WTC11 (cell line): ENCODE data around the gene SGPP1. TPM values are rescaled to one million over a fixed set of nuclear protein-coding genes. Genes with fewer than 3 reads are reported as not detected.

Experiments
- ATAC-seq: fragments of 200-7000 bp; cut with Tn5 transposase; 2 replicates; pipeline ENCODE4 v1.10.0; 2021; ENCODE audit warnings: mild to moderate bottlenecking, moderate library complexity
- CTCF ChIA-PET: fragments of 300-600 bp; sonication (Branson Sonifier 250); formaldehyde crosslinking; loops from one replicate; lab custom pipeline; 2021; ENCODE audit warnings: antibody characterized with exemption; lab: Charles Lee
- POLR2A ChIA-PET: fragments of 350-600 bp; sonication (Branson Sonifier 250); formaldehyde crosslinking; loops from one replicate; lab custom pipeline; 2021; ENCODE audit warnings: antibody characterized with exemption; lab: Charles Lee
- DNase-seq: peaks from one replicate; pipeline ENCODE4 v3.0.0; 2021; ENCODE audit warnings: low spot score
- H3K27ac Mint-ChIP-seq: 2 replicates; pipeline ENCODE4 v1.8.0; 2021; ENCODE audit warnings: mixed read lengths
- H3K27me3 Mint-ChIP-seq: 2 replicates; pipeline ENCODE4 v1.8.0; 2021; ENCODE audit warnings: low read depth, mild to moderate bottlenecking, moderate library complexity, mixed read lengths
- H3K36me3 Mint-ChIP-seq: 2 replicates; pipeline ENCODE4 v1.8.0; 2021; ENCODE audit warnings: mixed read lengths
- H3K4me1 Mint-ChIP-seq: 2 replicates; pipeline ENCODE4 v1.8.0; 2022; ENCODE audit warnings: mixed read lengths
- H3K4me3 Mint-ChIP-seq: 2 replicates; pipeline ENCODE4 v1.8.0; 2021; ENCODE audit warnings: mild to moderate bottlenecking, moderate library complexity, mixed read lengths
- H3K9me3 Mint-ChIP-seq: 2 replicates; pipeline ENCODE4 v1.8.0; 2021; ENCODE audit warnings: mixed read lengths
- CREB1 ChIP-seq: sonication (generic); formaldehyde crosslinking; IDR thresholded peaks from 2 replicates; pipeline ENCODE4 v1.8.0; 2023; ENCODE audit warnings: mild to moderate bottlenecking, missing genetic modification reagents
- CREM ChIP-seq: sonication (generic); formaldehyde crosslinking; IDR thresholded peaks from 2 replicates; pipeline ENCODE4 v1.8.1; 2022; ENCODE audit warnings: mild to moderate bottlenecking, missing genetic modification reagents, moderate library complexity
- EMX1 ChIP-seq: fragments of 250-450 bp; sonication (Bioruptor Pico); IDR thresholded peaks from 2 replicates; pipeline ENCODE4 v1.8.0; 2021; ENCODE audit warnings: mild to moderate bottlenecking
- FOXK1 ChIP-seq: sonication (generic); formaldehyde crosslinking; IDR thresholded peaks from 2 replicates; pipeline ENCODE4 v1.8.0; 2022; ENCODE audit warnings: mild to moderate bottlenecking, moderate library complexity, missing genetic modification reagents
- GRHL2 ChIP-seq: fragments of 250-450 bp; sonication (Bioruptor Pico); IDR thresholded peaks from 2 replicates; pipeline ENCODE4 v1.8.0; 2022; ENCODE audit warnings: mild to moderate bottlenecking, moderate library complexity; ENCODE audit not compliant: insufficient replicate concordance, severe bottlenecking
- GTF2I ChIP-seq: fragments of 250-450 bp; sonication (Bioruptor Pico); conservative IDR thresholded peaks from 2 replicates; pipeline ENCODE4 v1.4.0; 2021; ENCODE audit warnings: mild to moderate bottlenecking
- HMGA2 ChIP-seq: fragments of 250-450 bp; sonication (Bioruptor Pico); IDR thresholded peaks from 2 replicates; pipeline ENCODE4 v1.4.0; 2021; ENCODE audit warnings: mild to moderate bottlenecking, moderate library complexity
- IRF2 ChIP-seq: sonication (generic); formaldehyde crosslinking; IDR thresholded peaks from 2 replicates; pipeline ENCODE4 v1.8.0; 2022; ENCODE audit warnings: low read depth, missing genetic modification reagents, borderline replicate concordance
- KAT7 ChIP-seq: sonication (generic); formaldehyde crosslinking; IDR thresholded peaks from 2 replicates; pipeline ENCODE4 v1.8.1; 2023; ENCODE audit warnings: missing genetic modification reagents, mild to moderate bottlenecking, borderline replicate concordance
- RELA ChIP-seq: sonication (generic); formaldehyde crosslinking; IDR thresholded peaks from 2 replicates; pipeline ENCODE4 v1.8.1; 2022; ENCODE audit warnings: missing genetic modification reagents, mild to moderate bottlenecking, borderline replicate concordance
- RORB ChIP-seq: fragments of 250-450 bp; sonication (Bioruptor Pico); IDR thresholded peaks from 2 replicates; pipeline ENCODE4 v1.9.0; 2021; ENCODE audit warnings: mild to moderate bottlenecking
- TEAD1 ChIP-seq: sonication (generic); formaldehyde crosslinking; IDR thresholded peaks from 2 replicates; pipeline ENCODE4 v1.8.0; 2022; ENCODE audit warnings: mild to moderate bottlenecking, missing genetic modification reagents
- ZBTB21 ChIP-seq: sonication (generic); formaldehyde crosslinking; IDR thresholded peaks from 2 replicates; pipeline ENCODE4 v1.8.1; 2023; ENCODE audit warnings: mild to moderate bottlenecking, missing genetic modification reagents, borderline replicate concordance
- ZNF138 ChIP-seq: sonication (generic); formaldehyde crosslinking; conservative IDR thresholded peaks from 2 replicates; pipeline ENCODE4 v1.8.1; 2022; ENCODE audit warnings: mild to moderate bottlenecking, moderate library complexity, missing genetic modification reagents
- ZNF232 ChIP-seq: sonication (generic); formaldehyde crosslinking; IDR thresholded peaks from 2 replicates; pipeline ENCODE4 v1.8.0; 2022; ENCODE audit warnings: mild to moderate bottlenecking, missing genetic modification reagents
- ZNF416 ChIP-seq: fragments of 250-450 bp; sonication (Bioruptor Pico); IDR thresholded peaks from 2 replicates; pipeline ENCODE4 v1.9.0; 2021; ENCODE audit warnings: mild to moderate bottlenecking, inconsistent platforms
- total RNA-seq: library from RNA; stranded (reverse); gene quantifications from 3 replicates; pipeline ENCODE4 v1.2.3, GENCODE V29; 2021
- TF ChIP-seq, protein P1 (sequence below): sonication (generic); formaldehyde crosslinking; IDR thresholded peaks from 2 replicates; pipeline ENCODE4 v1.8.0; 2022; ENCODE audit warnings: missing genetic modification reagents
- TF ChIP-seq, protein P2 (sequence below): fragments of 250-450 bp; sonication (Bioruptor Pico); IDR thresholded peaks from 2 replicates; pipeline ENCODE4 v1.9.0; 2021; ENCODE audit warnings: mild to moderate bottlenecking
- TF ChIP-seq, protein P3 (sequence below): sonication (generic); formaldehyde crosslinking; IDR thresholded peaks from 2 replicates; pipeline ENCODE4 v1.8.1; 2023; ENCODE audit warnings: mild to moderate bottlenecking, missing genetic modification reagents, borderline replicate concordance
- TF ChIP-seq, protein P4 (sequence below): fragments of 250-450 bp; sonication (Bioruptor Pico); IDR thresholded peaks from 2 replicates; pipeline ENCODE4 v1.9.0; 2021; ENCODE audit warnings: moderate library complexity, mild to moderate bottlenecking, inconsistent platforms, borderline replicate concordance
- TF ChIP-seq, protein P5 (sequence below): fragments of 250-450 bp; sonication (Bioruptor Pico); IDR thresholded peaks from 2 replicates; pipeline ENCODE4 v1.9.0; 2021; ENCODE audit warnings: mild to moderate bottlenecking, borderline replicate concordance

Gene SGPP1
- total RNA-seq, 1 experiment from 2014 or later: 8.5 TPM

DNA sequence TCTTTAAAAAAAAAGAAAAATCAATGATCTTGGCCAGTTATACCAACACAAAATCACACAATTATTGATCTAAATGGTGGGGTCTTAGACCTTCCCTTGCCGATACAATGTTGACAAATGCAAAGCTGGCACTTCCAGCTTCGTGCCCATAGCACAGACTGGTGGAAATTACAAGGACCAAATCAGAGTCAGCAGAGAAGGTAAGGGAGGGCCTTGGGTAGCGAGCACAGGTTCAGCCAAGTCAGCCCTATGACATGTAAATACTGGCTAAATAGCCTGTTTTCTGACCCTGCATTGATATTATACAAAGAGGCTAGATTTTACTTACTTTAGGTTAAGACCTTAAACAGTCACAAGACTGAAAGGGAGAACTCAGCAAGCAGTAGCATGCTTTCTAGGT is 55.9 kb downstream of the SGPP1 start (continued):
- TF ChIP-seq ZBTB21 (CRISPR knock-in tag) (no peak), ZNF138 (CRISPR knock-in tag) (no peak)
- TF ChIP-seq, protein P1, sequence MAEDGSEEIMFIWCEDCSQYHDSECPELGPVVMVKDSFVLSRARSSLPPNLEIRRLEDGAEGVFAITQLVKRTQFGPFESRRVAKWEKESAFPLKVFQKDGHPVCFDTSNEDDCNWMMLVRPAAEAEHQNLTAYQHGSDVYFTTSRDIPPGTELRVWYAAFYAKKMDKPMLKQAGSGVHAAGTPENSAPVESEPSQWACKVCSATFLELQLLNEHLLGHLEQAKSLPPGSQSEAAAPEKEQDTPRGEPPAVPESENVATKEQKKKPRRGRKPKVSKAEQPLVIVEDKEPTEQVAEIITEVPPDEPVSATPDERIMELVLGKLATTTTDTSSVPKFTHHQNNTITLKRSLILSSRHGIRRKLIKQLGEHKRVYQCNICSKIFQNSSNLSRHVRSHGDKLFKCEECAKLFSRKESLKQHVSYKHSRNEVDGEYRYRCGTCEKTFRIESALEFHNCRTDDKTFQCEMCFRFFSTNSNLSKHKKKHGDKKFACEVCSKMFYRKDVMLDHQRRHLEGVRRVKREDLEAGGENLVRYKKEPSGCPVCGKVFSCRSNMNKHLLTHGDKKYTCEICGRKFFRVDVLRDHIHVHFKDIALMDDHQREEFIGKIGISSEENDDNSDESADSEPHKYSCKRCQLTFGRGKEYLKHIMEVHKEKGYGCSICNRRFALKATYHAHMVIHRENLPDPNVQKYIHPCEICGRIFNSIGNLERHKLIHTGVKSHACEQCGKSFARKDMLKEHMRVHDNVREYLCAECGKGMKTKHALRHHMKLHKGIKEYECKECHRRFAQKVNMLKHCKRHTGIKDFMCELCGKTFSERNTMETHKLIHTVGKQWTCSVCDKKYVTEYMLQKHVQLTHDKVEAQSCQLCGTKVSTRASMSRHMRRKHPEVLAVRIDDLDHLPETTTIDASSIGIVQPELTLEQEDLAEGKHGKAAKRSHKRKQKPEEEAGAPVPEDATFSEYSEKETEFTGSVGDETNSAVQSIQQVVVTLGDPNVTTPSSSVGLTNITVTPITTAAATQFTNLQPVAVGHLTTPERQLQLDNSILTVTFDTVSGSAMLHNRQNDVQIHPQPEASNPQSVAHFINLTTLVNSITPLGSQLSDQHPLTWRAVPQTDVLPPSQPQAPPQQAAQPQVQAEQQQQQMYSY: no peak

DNA sequence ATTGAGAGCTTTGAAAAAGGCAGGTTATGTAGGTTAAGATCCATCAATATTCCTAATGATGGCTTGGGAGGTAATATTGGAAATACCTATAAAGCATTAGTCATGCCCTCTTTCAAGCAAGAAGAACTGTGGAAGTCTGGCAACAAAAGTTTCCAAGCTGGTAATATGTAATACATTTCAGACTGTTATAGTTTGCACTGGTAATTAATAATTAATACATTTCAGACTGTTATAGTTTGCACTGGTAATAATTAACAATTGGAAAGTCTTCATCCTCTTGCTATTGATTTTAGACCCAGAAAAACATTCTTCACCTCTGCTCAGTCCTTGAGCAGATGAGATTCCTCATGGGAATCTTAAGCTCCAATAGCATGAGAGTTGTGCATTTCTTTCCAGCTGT is 57.2 kb downstream of the SGPP1 start:
- ChIA-PET POLR2A (interaction anchor here (0.7 kb wide), 1 partner anchor 30 kb away, joined by 4 read pairs; no protein-coding TSS in a partner anchor), CTCF (no interaction called here)
- Mint-ChIP-seq H3K27me3 (no peaks in the 10 kb centered on the region), H3K9me3 (no peaks in the 10 kb centered on the region), H3K4me3 (no peak overlapping the region), H3K4me1 (no peaks in the 10 kb centered on the region), H3K36me3 (no peaks in the 10 kb centered on the region), H3K27ac (no peak overlapping the region)
- TF ChIP-seq FOXK1 (CRISPR knock-in tag): no peak
- TF ChIP-seq RORB (CRISPR knock-in tag): no peak
- TF ChIP-seq TEAD1: no peak
- no peak for TF ChIP-seq ZNF232 (CRISPR knock-in tag)
- TF ChIP-seq RELA (CRISPR knock-in tag): no peak
- TF ChIP-seq, protein P2, sequence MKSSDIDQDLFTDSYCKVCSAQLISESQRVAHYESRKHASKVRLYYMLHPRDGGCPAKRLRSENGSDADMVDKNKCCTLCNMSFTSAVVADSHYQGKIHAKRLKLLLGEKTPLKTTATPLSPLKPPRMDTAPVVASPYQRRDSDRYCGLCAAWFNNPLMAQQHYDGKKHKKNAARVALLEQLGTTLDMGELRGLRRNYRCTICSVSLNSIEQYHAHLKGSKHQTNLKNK (CRISPR knock-in tag): no peak
- TF ChIP-seq HMGA2: no peak
- TF ChIP-seq IRF2 (CRISPR knock-in tag): no peak
- TF ChIP-seq KAT7 (CRISPR knock-in tag): no peak
- TF ChIP-seq EMX1 (CRISPR knock-in tag): no peak
- TF ChIP-seq CREB1 (CRISPR knock-in tag): no peak
- no peak for TF ChIP-seq CREM
- TF ChIP-seq, protein P3, sequence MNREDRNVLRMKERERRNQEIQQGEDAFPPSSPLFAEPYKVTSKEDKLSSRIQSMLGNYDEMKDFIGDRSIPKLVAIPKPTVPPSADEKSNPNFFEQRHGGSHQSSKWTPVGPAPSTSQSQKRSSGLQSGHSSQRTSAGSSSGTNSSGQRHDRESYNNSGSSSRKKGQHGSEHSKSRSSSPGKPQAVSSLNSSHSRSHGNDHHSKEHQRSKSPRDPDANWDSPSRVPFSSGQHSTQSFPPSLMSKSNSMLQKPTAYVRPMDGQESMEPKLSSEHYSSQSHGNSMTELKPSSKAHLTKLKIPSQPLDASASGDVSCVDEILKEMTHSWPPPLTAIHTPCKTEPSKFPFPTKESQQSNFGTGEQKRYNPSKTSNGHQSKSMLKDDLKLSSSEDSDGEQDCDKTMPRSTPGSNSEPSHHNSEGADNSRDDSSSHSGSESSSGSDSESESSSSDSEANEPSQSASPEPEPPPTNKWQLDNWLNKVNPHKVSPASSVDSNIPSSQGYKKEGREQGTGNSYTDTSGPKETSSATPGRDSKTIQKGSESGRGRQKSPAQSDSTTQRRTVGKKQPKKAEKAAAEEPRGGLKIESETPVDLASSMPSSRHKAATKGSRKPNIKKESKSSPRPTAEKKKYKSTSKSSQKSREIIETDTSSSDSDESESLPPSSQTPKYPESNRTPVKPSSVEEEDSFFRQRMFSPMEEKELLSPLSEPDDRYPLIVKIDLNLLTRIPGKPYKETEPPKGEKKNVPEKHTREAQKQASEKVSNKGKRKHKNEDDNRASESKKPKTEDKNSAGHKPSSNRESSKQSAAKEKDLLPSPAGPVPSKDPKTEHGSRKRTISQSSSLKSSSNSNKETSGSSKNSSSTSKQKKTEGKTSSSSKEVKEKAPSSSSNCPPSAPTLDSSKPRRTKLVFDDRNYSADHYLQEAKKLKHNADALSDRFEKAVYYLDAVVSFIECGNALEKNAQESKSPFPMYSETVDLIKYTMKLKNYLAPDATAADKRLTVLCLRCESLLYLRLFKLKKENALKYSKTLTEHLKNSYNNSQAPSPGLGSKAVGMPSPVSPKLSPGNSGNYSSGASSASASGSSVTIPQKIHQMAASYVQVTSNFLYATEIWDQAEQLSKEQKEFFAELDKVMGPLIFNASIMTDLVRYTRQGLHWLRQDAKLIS (CRISPR knock-in tag): no peak
- DNase-seq: no peak
- ATAC-seq: no peak

DNA sequence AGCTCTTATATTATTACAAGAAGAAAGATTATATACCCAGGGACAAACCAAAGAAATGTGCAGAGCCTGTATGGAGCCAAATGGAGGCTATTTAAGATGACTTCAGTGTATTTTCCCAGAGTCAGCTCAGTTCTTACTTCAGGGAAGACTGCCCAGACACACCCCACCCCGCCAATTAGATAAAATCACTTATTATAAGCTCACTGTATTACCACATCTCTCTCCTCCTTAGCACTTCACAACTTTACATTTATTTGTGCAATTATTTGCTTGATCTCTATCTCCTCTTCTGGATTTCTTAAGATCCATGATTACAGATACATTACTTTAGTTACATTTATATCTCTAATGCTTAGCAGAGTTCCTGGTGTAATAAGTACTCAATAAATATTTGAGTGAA is 61.5 kb downstream of the SGPP1 start:
- Mint-ChIP-seq H3K27me3 (no peaks in the 10 kb centered on the region), H3K4me1 (no peaks in the 10 kb centered on the region), H3K36me3 (no peaks in the 10 kb centered on the region), H3K4me3 (no peak overlapping the region), H3K27ac (no peak overlapping the region), H3K9me3 (no peaks in the 10 kb centered on the region)
- ATAC-seq: no peak
- CTCF ChIA-PET: no interaction called here
- POLR2A ChIA-PET: no interaction called here
- no peak for DNase-seq
- TF ChIP-seq TEAD1 (no peak), ZNF416 (no peak), KAT7 (CRISPR knock-in tag) (no peak), GRHL2 (no peak), CREM (no peak), GTF2I (CRISPR knock-in tag) (no peak), RORB (CRISPR knock-in tag) (no peak)
- TF ChIP-seq, protein P4, sequence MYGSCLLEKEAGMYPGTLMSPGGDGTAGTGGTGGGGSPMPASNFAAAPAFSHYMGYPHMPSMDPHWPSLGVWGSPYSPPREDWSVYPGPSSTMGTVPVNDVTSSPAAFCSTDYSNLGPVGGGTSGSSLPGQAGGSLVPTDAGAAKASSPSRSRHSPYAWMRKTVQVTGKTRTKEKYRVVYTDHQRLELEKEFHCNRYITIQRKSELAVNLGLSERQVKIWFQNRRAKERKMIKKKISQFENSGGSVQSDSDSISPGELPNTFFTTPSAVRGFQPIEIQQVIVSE: no peak
- TF ChIP-seq, protein P5, sequence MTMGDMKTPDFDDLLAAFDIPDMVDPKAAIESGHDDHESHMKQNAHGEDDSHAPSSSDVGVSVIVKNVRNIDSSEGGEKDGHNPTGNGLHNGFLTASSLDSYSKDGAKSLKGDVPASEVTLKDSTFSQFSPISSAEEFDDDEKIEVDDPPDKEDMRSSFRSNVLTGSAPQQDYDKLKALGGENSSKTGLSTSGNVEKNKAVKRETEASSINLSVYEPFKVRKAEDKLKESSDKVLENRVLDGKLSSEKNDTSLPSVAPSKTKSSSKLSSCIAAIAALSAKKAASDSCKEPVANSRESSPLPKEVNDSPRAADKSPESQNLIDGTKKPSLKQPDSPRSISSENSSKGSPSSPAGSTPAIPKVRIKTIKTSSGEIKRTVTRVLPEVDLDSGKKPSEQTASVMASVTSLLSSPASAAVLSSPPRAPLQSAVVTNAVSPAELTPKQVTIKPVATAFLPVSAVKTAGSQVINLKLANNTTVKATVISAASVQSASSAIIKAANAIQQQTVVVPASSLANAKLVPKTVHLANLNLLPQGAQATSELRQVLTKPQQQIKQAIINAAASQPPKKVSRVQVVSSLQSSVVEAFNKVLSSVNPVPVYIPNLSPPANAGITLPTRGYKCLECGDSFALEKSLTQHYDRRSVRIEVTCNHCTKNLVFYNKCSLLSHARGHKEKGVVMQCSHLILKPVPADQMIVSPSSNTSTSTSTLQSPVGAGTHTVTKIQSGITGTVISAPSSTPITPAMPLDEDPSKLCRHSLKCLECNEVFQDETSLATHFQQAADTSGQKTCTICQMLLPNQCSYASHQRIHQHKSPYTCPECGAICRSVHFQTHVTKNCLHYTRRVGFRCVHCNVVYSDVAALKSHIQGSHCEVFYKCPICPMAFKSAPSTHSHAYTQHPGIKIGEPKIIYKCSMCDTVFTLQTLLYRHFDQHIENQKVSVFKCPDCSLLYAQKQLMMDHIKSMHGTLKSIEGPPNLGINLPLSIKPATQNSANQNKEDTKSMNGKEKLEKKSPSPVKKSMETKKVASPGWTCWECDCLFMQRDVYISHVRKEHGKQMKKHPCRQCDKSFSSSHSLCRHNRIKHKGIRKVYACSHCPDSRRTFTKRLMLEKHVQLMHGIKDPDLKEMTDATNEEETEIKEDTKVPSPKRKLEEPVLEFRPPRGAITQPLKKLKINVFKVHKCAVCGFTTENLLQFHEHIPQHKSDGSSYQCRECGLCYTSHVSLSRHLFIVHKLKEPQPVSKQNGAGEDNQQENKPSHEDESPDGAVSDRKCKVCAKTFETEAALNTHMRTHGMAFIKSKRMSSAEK (CRISPR knock-in tag): no peak
